ENCODE results near the gene ZNF214. TPM values are rescaled to one million over a fixed set of nuclear protein-coding genes. Genes with fewer than 3 reads are reported as not detected.
A peak's percentile ranks its signal among the peaks of the same experiment; 100 is the strongest.

Gene ZNF214
- total and polyA plus RNA-seq, 8 donors = 2.0 to 10.3 (median 8.5) TPM

DNA sequence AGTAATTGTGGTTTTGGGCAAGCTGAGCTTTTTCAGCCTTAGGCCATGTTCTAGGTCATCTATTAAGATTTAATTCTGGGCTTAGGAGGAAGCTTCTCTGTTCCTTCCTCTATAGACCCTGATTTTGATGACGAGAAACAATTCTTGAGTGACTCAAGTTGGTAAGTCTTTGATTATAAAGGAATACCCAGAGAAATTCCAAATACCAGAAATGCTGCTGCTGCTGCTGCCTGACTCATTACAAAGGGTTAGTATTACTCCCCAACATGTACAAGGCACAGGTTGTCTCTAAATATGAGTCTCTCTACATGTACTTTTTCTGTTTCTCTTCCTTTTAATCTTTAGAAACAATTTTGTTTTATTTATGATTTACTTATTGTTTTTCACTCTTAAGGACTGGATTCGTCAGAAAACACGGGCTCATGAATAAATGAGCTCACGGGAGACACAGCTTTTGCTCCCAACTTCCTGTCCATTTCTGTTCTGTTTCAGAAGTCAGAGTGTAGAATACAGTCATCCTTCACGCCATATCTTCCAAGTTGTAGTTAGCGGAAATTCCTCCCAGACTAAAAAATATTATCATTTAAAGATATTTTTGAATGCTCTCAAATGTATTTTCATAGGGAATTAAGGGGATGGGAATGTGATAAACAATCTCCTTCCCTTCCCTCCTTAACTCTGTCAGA is 36.8 kb upstream of the ZNF214 start:
- Histone ChIP-seq H3K27ac (no peak overlapping the region), H3K4me1 (no peaks in the 10 kb centered on the region), H3K36me3 (no peaks in the 10 kb centered on the region), H3K4me3 (no peak overlapping the region), H3K9me3 (no peaks in the 10 kb centered on the region), H3K27me3 (no peaks in the 10 kb centered on the region)
- DNase-seq (peak in 1 of 4 donors; percentile 10), ATAC-seq (no peak)
- TF ChIP-seq, protein P1, sequence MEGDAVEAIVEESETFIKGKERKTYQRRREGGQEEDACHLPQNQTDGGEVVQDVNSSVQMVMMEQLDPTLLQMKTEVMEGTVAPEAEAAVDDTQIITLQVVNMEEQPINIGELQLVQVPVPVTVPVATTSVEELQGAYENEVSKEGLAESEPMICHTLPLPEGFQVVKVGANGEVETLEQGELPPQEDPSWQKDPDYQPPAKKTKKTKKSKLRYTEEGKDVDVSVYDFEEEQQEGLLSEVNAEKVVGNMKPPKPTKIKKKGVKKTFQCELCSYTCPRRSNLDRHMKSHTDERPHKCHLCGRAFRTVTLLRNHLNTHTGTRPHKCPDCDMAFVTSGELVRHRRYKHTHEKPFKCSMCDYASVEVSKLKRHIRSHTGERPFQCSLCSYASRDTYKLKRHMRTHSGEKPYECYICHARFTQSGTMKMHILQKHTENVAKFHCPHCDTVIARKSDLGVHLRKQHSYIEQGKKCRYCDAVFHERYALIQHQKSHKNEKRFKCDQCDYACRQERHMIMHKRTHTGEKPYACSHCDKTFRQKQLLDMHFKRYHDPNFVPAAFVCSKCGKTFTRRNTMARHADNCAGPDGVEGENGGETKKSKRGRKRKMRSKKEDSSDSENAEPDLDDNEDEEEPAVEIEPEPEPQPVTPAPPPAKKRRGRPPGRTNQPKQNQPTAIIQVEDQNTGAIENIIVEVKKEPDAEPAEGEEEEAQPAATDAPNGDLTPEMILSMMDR (IDR thresholded peaks at IDR 0.05) = no peak
- intact Hi-C loops (cut with DNase I) = no loop called here

DNA sequence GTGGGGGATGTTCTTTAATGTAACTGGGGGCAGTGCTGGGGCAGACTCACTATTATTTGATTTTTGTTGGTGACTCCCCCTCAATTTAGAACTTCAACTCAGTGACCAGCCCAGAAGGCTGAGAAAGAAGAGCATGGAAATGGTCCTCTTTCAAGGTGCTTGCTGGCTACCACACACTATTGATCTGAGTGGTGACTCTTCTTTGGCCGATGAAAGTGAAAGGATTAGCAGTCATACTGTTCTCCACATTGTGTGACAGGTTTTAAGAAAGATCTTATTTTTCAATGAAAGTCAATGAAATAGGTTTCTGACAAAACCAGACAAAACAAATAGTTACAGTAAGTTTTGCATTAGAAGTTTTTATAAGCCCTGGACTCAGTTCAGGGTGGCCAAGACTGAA is 30.0 kb upstream of the ZNF214 start:
- TF ChIP-seq, protein P1 (IDR thresholded peaks at IDR 0.05) = no peak
- ATAC-seq = no peak
- DNase-seq = no peak
- no peaks in the 10 kb centered on the region for H3K27me3 ChIP-seq
- H3K36me3 ChIP-seq = no peaks in the 10 kb centered on the region
- H3K9me3 ChIP-seq = no peaks in the 10 kb centered on the region
- intact Hi-C loops (cut with DNase I) = no loop called here
- H3K4me3 ChIP-seq = no peak overlapping the region
- H3K27ac ChIP-seq = no peak overlapping the region
- H3K4me1 ChIP-seq = no peaks in the 10 kb centered on the region

DNA sequence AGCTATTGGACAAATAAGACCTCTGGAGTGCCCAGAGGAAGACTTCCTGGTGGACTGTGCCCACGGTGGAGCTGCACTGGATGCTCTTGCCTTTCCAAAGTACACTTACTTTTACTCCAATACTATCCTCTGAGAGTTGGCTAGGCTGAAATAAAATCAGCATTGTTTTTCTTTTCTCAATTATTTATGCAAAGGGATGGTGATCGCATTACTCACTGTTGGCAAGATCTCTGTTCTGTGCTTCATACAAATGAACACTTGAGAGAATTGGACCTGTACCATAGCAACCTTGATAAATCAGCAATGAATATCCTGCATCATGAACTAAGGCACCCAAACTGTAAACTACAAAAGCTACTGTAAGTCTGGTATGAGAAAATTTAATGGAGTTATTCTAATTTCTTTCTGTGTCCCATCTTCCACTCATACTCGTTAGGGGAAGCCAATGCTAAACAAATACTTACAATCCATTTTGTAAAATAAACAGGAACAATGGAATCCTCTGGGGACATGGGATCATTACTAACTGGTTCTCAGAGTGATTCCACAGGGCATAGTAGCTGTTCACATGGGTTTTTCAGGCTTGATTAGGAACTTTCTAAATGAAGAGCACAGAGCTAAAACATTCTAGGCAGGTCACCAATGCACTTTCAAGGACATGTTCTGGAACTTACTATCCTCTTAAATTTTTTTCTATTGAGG is 26.5 kb upstream of the ZNF214 start:
- TF ChIP-seq, protein P1 (IDR thresholded peaks at IDR 0.05) = no peak
- H3K36me3 ChIP-seq = no peaks in the 10 kb centered on the region
- no peak overlapping the region for H3K4me3 ChIP-seq
- H3K27me3 ChIP-seq = no peaks in the 10 kb centered on the region
- DNase-seq (no peak), ATAC-seq (no peak)
- no peak overlapping the region for H3K27ac ChIP-seq
- H3K9me3 ChIP-seq = no peaks in the 10 kb centered on the region
- no peaks in the 10 kb centered on the region for H3K4me1 ChIP-seq
- intact Hi-C loops (cut with DNase I) = no loop called here

DNA sequence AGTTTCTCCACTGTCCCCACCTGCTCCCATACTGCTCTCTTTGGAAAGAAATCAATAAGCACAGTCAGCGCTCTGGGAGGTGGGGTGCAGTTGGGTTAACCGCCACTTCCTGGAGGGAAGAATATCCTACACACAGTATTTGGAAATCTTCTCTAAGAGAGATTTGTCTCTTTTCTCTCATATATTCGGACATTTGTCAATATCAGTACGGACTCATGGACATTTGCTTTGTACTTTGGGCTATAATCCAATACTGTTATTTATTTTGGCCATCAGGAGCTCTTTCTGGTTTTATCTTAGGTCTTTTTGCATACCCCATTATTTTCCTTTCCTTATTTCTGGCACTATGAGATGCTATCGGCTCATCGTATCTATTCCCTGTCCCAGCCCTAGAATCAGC is 13.9 kb upstream of the ZNF214 start:
- ATAC-seq (no peak), DNase-seq (no peak)
- Histone ChIP-seq H3K4me3 (no peak overlapping the region), H3K27me3 (no peaks in the 10 kb centered on the region), H3K36me3 (no peaks in the 10 kb centered on the region), H3K27ac (no peak overlapping the region), H3K9me3 (no peaks in the 10 kb centered on the region), H3K4me1 (no peaks in the 10 kb centered on the region)
- intact Hi-C loops (cut with DNase I) = no loop called here
- TF ChIP-seq, protein P1 (IDR thresholded peaks at IDR 0.05) = no peak

DNA sequence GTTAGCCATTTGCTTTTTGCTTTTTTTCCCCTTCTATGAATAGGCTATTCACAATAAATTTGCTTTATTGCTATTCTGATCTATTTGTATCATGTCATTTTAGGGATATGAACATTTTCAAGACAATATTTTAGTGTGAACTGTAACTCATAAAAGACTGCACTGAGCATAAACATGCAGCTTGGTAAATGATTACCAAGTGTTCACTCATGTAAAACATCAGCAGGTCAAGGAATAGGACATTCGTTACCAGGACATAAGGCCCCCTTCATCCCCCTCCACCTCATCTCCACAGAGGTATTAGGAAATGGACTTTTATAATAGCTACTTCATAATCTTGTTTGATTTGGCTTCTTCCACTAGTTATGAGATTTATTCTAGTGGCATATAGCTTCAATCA is 12.5 kb upstream of the ZNF214 start:
- H3K27ac ChIP-seq = no peak overlapping the region
- TF ChIP-seq, protein P1 (IDR thresholded peaks at IDR 0.05) = no peak
- H3K4me1 ChIP-seq = no peaks in the 10 kb centered on the region
- H3K36me3 ChIP-seq = no peaks in the 10 kb centered on the region
- intact Hi-C loops (cut with DNase I) = no loop called here
- ATAC-seq (no peak), DNase-seq (no peak)
- H3K9me3 ChIP-seq = no peaks in the 10 kb centered on the region
- H3K27me3 ChIP-seq = no peaks in the 10 kb centered on the region
- no peak overlapping the region for H3K4me3 ChIP-seq

Measured in left lung (tissue), 10 donors.